SJCRH30 (cell line): ENCODE measurements around the gene COX20. TPM values are rescaled to one million over a fixed set of nuclear protein-coding genes. Genes with fewer than 3 reads are reported as not detected.
"Not testable (repeated sequence)": the region's sequence is repeated elsewhere in the genome, so short reads cannot be mapped to it uniquely, and the experiment has no call there.

Experiments
- DNase-seq, 2 experiments: peaks; one replicate each; pipeline ENCODE4 v3.0.0-alpha.2; 2015 to 2020
- H3K27ac ChIP-seq: fragments of 250-450 bp; sonication (Bioruptor Pico); 2 replicates; pipeline ENCODE4 v1.5.1; 2020; ENCODE audit warnings: mild to moderate bottlenecking, moderate library complexity
- H3K27me3 ChIP-seq: fragments of 250-450 bp; sonication (Bioruptor Pico); 2 replicates; pipeline ENCODE4 v1.5.1; 2020; ENCODE audit warnings: mild to moderate bottlenecking, moderate library complexity
- H3K36me3 ChIP-seq: fragments of 250-450 bp; sonication (Bioruptor Pico); 2 replicates; pipeline ENCODE4 v1.5.1; 2020; ENCODE audit warnings: mild to moderate bottlenecking, moderate library complexity
- H3K4me1 ChIP-seq: fragments of 250-450 bp; sonication (Bioruptor Pico); 2 replicates; pipeline ENCODE4 v1.5.1; 2020; ENCODE audit warnings: mild to moderate bottlenecking, moderate library complexity
- H3K4me3 ChIP-seq: fragments of 250-450 bp; sonication (Bioruptor Pico); 2 replicates; pipeline ENCODE4 v1.5.1; 2020; ENCODE audit warnings: mild to moderate bottlenecking, moderate library complexity
- H3K9me3 ChIP-seq: fragments of 250-450 bp; sonication (Bioruptor Pico); replicated peaks from 2 replicates; pipeline ENCODE4 v1.5.1; 2020; ENCODE audit warnings: mild to moderate bottlenecking, moderate library complexity
- total RNA-seq: library from RNA; depleted of rRNA; stranded (reverse); fragments of >200 nt; shearing (Covaris generic); gene quantifications from 2 replicates; pipeline ENCODE4 v1.2.3, GENCODE V29; 2014

The COX20 gene
- total RNA-seq, 1 experiment from 2014 or later, result 33.5 TPM

DNA sequence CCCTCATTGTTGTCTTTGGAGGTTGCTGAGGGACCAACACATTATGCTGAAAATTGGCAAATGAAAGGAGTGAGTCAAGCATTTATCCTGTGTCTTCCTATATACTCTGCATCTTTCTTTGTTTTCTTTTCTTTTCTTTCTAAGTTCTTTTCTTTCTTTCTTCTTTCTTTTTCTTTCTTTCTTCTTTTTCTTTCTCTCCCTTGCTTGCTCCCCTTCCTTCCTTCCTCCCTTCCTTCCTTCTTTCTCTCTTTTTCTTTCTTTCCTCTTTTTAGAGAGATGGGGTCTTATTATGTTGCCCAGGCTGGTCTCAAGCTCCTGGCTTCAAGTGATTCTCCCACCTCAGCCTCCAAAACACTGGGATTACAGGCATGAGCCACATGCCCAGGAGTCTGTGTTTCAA, 28.3 kb upstream of the COX20 start:
- H3K4me3 ChIP-seq, result no peak overlapping the region
- H3K27ac ChIP-seq, result no peak overlapping the region
- H3K27me3 ChIP-seq, result no peaks in the 10 kb centered on the region
- H3K4me1 ChIP-seq, result no peaks in the 10 kb centered on the region
- DNase-seq, result no peak
- H3K36me3 ChIP-seq, result no peaks in the 10 kb centered on the region
- no peaks in the 10 kb centered on the region for H3K9me3 ChIP-seq

DNA sequence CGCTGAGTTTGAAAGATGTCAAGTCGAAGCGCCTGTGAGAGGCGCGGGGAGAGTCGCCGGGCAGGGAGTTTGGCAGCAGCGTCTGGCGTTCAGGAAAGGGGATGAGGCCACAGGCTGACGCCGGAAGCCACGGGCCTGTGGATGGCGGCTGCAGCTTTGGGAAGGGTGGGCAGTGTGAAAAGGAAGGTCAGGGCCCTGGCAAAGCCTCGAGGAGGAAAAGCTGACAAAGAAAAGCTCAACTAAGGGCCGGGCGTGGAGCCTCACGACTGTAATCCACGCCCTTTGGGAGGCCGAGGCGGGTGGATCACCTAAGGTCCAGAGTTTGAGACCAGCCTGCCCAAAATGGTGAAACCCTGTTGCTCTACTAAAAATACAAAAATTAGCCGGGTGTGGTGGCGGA, 25.2 kb upstream of the COX20 start:
- no peaks in the 10 kb centered on the region for H3K36me3 ChIP-seq
- no peak overlapping the region for H3K4me3 ChIP-seq
- no peak overlapping the region for H3K27ac ChIP-seq
- no peaks in the 10 kb centered on the region for H3K9me3 ChIP-seq
- no peaks in the 10 kb centered on the region for H3K4me1 ChIP-seq
- no peaks in the 10 kb centered on the region for H3K27me3 ChIP-seq
- no peak for DNase-seq

DNA sequence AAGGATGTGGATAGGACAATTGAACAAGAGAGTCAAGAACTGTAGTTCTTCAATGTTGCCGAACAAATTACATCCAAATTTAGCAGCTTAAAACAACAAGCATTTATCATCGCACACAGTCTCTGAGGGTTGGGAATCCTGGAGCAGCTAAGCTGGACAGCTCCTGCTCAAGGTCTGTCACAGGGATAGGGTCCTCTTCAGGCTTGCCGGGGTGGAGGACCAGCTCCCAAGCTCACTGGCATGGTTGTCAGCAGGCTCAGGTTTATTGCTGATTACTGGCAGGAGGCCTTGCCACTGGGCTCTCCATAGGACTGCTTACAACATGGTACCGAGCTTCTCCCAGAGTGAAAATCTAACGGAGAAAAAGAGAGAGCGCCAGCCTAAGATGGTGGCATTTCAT, 22.1 kb upstream of the COX20 start:
- H3K9me3 ChIP-seq, result no peaks in the 10 kb centered on the region
- H3K4me1 ChIP-seq, result no peaks in the 10 kb centered on the region
- H3K27me3 ChIP-seq, result no peaks in the 10 kb centered on the region; the same call in 1 of the 2 replicates
- H3K36me3 ChIP-seq, result no peaks in the 10 kb centered on the region
- H3K4me3 ChIP-seq, result no peak overlapping the region
- no peak for DNase-seq
- no peak overlapping the region for H3K27ac ChIP-seq

DNA sequence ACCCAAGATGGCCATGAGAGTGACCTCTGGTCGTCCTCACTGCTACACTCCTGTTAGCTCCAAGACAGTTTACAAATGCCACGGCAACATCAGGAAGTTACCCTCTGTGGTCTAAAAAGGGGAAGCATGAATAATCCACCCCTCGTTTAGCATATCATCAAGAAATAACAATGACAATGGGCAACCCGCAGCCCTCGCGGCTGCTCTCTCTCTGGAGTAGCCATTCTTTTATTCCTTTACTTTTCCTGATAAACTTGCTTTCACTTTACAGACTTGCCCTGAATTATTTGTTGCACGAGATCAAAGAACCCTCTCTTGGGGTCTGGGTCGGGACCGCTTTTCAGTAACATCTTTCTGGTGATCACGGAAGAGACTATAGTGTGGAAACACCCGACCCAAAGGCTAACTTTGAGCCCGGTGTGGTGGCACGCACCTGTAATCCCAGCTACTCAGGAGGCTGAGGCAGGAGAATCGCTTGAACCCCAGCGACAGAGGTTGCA, 19.8 kb upstream of the COX20 start:
- Histone ChIP-seq H3K27ac (no peak overlapping the region), H3K4me1 (no peaks in the 10 kb centered on the region), H3K36me3 (no peaks in the 10 kb centered on the region), H3K9me3 (no peaks in the 10 kb centered on the region), H3K27me3 (no peaks in the 10 kb centered on the region; the same call in 1 of the 2 replicates), H3K4me3 (no peak overlapping the region)
- DNase-seq, result no peak

DNA sequence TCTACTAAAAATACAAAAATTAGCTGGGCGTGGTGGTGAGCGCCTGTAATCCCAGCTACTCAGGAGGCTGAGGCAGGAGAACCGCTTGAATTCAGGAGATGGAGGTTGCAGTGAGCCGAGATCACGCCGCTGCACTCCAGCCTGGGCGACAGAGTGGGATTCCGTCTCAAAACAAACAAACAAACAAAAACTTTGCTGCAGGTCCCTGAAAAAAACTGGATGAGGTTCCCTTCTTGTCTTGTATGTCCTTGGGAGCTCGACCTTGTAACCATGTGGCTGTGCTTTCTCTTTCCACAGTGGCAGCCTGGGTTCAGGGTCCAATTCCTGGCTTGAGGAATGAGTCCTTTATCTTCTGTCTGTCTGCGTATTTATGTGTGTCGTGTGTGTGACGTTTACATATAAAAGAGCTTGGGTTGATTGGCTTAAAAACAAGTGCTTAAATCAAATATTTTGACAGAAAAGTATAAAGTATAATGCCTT, 18.0 kb upstream of the COX20 start:
- no peaks in the 10 kb centered on the region for H3K4me1 ChIP-seq
- no peaks in the 10 kb centered on the region for H3K9me3 ChIP-seq
- H3K36me3 ChIP-seq, result no peaks in the 10 kb centered on the region
- H3K27me3 ChIP-seq, result no peaks in the 10 kb centered on the region; the same call in 1 of the 2 replicates
- no peak overlapping the region for H3K27ac ChIP-seq
- no peak for DNase-seq
- no peak overlapping the region for H3K4me3 ChIP-seq

DNA sequence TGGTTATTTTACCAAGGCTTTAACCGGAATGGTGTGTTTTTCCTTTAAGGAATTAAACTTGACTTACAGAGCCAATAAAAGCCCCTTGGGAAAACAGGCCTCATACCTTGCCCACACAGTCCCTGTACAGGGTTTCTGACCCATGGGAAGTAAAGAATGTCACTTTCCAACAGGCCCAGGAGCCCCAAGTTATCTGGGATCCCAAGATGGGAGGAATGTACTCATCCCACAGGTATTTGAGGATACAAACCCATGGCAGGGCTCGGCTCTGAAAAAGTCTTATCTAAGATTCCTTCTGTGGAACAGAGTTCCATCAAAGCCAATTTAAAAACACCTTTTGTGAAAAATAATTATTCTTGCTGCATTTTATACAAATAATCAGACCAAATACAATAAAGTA, 15.3 kb upstream of the COX20 start:
- no peak for DNase-seq
- H3K4me3 ChIP-seq, result no peak overlapping the region
- no peak overlapping the region for H3K27ac ChIP-seq
- no peaks in the 10 kb centered on the region for H3K36me3 ChIP-seq
- no peaks in the 10 kb centered on the region; the same call in 1 of the 2 replicates for H3K27me3 ChIP-seq
- no peaks in the 10 kb centered on the region for H3K9me3 ChIP-seq
- H3K4me1 ChIP-seq, result no peaks in the 10 kb centered on the region

DNA sequence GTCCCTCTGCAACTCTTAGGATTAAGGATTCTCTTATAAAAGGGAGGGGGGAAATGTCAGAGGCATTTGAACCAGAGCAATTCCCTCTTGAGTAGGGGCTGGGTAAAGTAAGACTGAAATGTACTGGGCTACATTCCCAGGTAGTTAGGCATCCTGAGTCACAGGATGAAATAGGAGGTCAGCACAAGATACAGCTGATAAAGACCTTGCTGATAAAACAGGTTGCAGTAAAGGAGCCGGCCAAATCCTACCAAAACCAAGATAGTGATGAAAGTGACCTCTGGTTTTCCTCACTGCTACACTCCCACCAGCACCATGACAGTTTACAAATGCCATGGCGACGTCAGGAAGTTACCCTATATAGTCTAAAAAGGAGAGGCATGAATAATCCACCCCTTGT, 14.3 kb upstream of the COX20 start:
- no peaks in the 10 kb centered on the region for H3K36me3 ChIP-seq
- no peak overlapping the region for H3K27ac ChIP-seq
- H3K9me3 ChIP-seq, result no peaks in the 10 kb centered on the region
- no peaks in the 10 kb centered on the region; the same call in 1 of the 2 replicates for H3K27me3 ChIP-seq
- no peak for DNase-seq
- H3K4me1 ChIP-seq, result no peaks in the 10 kb centered on the region
- H3K4me3 ChIP-seq, result no peak overlapping the region

DNA sequence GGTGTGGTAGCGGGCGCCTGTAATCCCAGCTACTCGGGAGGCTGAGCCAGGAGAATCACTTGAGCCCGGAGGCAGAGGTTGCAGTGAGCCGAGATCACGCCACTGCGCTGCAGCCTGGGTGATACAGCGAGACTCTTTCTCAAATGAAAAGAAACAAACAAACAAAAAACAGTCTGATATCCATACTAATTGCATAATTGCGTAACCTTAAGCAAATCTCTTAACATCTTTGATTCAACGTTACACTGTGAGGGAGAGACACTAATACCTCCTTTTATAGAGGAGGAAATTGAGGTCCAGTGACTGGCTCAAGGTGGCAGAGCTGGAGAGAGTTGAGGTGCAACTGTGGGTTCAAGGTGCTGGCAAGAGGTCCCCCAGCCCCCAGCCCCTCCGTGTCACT, 12.6 kb upstream of the COX20 start:
- no peaks in the 10 kb centered on the region; the same call in 1 of the 2 replicates for H3K27me3 ChIP-seq
- H3K36me3 ChIP-seq, result no peaks in the 10 kb centered on the region
- no peak overlapping the region for H3K4me3 ChIP-seq
- no peaks in the 10 kb centered on the region for H3K9me3 ChIP-seq
- no peak for DNase-seq
- no peaks in the 10 kb centered on the region for H3K4me1 ChIP-seq
- H3K27ac ChIP-seq, result no peak overlapping the region

DNA sequence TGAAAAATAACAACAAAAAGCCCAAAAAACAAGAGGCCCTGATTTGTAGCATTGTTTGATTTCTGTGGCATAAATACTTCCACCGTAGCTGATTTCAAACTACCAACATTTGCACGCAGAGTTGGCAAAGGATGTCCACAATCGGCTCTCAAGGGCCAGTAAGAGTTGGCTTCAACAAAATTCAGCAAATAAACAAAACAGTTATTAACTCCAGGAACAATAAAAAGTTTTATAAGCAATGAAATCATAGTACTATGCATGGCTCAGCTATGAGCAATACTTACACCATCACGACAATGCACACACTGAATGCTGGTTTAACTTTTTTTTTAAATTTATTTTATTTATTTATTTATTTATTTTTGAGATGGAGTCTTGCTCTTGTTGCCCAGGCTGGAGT, 8.7 kb upstream of the COX20 start:
- no peak for DNase-seq
- H3K27ac ChIP-seq, result no peak overlapping the region
- no peaks in the 10 kb centered on the region for H3K27me3 ChIP-seq
- no peaks in the 10 kb centered on the region for H3K36me3 ChIP-seq
- no peaks in the 10 kb centered on the region for H3K9me3 ChIP-seq
- H3K4me3 ChIP-seq, result no peak overlapping the region
- no peaks in the 10 kb centered on the region for H3K4me1 ChIP-seq

DNA sequence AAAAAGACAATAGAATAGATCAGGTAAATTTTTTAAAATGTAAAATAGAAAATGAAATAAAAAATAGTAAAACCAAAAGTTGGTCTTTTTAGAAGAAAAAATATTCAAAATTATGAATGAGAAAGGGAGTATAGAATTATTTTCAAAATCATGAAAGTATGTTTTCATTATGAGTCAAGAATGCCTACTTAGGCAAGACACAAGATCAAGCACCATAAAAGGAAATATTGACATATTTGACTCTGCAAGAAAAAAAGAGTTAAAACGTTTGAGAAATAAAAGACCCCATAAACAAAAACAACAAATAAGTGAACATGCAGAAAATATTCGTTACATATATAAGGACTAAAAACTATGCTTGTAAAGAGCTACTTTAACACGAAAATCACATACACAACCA, 4.8 kb upstream of the COX20 start:
- no peaks in the 10 kb centered on the region for H3K9me3 ChIP-seq
- no peak overlapping the region for H3K4me3 ChIP-seq
- H3K4me1 ChIP-seq, result no peaks in the 10 kb centered on the region
- no peaks in the 10 kb centered on the region for H3K27me3 ChIP-seq
- no peaks in the 10 kb centered on the region for H3K36me3 ChIP-seq
- no peak overlapping the region for H3K27ac ChIP-seq
- DNase-seq, result no peak

DNA sequence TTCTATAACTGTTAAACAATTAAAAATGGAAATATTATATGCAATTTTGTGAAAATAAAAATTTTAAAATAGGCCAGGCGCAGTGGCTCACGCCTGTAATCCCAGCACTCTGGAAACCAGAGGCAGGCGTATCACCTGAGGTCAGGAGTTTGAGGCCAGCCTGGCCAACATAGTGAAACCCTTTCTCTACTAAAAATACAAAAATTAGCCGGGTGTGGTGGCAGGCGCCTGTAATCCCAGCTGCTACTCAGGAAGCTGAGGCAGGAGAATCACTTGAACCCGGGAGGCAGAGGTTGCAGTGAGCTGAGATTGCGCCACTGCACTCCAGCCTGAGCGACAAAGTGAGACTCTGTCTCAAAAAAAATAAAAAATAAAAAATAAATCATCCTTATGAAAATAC, 2.2 kb upstream of the COX20 start:
- H3K27me3 ChIP-seq, H3K4me1 ChIP-seq, H3K36me3 ChIP-seq, H3K9me3 ChIP-seq: not testable (repeated sequence)
- DNase-seq, result peak in 1 of 2 experiments; percentile 6
- Histone ChIP-seq H3K27ac (peak overlapping the region; percentile 99), H3K4me3 (peak overlapping the region; percentile 82)

DNA sequence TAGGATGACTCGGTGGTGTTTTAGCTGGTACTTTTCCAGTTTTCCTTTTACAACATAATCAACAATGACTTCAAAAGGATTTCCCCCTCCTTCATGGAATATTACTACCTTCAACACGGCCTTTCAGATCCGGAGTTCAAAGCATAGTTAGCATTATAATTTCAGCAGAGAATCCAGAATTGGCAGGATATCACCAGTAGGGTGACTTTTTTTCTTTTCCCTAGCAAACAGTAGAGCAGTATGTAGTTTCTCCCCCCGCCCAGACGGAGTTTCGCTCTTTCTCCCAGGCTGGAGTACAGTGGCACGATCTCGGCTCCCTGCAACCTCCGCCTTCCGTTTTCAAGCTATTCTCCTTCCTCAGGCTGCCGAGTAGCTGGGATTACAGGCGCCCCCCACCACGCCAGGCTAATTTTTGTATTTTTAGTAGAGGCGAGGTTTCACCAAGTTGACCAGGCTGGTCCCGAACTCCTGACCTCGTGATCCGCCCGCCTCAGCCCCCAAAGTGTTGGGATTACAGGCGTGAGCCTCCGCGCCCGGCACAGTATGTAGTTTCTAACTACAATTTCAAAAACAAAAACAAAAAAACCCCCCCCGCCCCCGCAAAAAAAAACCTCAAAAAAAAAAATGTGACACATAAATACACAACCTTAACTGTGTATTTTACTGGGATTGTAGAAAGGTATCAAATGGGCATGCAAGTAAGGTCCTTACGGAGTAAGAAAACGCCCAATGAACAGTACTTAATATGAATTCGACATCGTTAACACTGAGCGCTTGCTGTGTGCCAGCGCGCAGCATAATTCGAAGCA, 1.5 kb upstream of the COX20 start:
- DNase-seq, result peak; percentile 60 to 70
- no peaks in the 10 kb centered on the region for H3K4me1 ChIP-seq
- peak overlapping the region; percentile 82 for H3K4me3 ChIP-seq
- no peaks in the 10 kb centered on the region for H3K27me3 ChIP-seq
- no peaks in the 10 kb centered on the region for H3K9me3 ChIP-seq
- peak overlapping the region; percentile 99 for H3K27ac ChIP-seq
- H3K36me3 ChIP-seq, result peaks cover 10% of the 10 kb centered on the region

DNA sequence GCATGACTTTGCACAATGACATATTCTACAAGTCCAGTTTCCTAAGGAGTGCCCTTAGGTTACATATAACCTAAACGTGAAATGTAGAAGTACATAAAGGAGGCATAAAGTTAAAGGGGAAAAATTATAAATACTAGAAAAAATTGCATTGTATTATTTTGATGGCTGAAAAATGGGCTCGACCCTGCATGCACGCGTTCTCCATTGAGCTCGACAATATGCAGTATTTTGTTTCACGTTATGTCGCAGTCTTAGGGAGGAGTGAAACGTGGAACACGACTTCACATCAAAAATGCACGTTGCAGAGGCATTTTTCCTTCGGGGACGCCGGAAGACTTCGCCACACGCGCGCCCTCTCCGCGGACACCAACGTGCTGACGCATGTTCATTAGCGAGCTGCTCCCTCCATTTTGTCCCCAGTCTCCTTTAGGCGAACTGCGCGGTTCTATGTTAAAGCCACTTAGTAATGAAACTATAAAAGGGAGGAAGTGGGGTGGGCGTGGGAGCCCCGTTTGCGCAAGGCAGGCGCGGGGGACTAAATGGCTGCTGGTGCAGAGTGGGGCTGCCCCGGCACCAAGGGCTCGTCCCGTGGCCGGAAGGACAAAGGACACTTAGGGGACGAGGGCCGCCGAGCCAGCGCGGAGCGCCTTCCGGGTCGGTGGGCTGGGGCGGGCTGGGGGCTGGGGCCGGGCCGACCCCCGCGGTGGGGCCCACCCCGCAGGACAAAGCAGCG, 749 bp upstream of the COX20 start:
- Histone ChIP-seq H3K4me3 (peak overlapping the region; percentile 82), H3K36me3 (peaks cover 17% of the 10 kb centered on the region), H3K4me1 (no peaks in the 10 kb centered on the region), H3K9me3 (no peaks in the 10 kb centered on the region), H3K27ac (peak overlapping the region; percentile 99), H3K27me3 (no peaks in the 10 kb centered on the region)
- peak; percentile 89 to 91 for DNase-seq

DNA sequence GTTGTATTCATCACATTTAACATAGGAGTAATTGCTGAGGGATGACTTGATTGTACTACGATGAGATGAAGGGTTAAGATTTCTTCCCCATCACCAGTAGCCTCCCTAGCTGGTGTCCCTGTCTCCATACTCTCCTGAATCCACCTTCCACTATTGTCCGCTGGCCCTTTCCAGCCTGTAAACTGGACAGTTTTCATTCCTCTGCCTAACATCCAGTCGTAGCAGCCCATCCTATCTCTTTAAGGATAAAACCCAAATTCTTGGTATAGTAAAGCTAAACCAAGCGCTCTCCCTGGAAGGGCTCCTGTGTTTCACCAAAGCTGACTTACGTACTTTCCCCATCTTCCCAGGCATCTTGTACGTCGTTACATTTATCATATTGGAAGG, 670 bp downstream of the COX20 start:
- peaks cover 27% of the 10 kb centered on the region for H3K36me3 ChIP-seq
- H3K4me3 ChIP-seq, result peak overlapping the region; percentile 82
- DNase-seq, result peak; percentile 18 to 53
- H3K4me1 ChIP-seq, result no peaks in the 10 kb centered on the region
- H3K9me3 ChIP-seq, result no peaks in the 10 kb centered on the region
- H3K27me3 ChIP-seq, result no peaks in the 10 kb centered on the region
- H3K27ac ChIP-seq, result peak overlapping the region; percentile 99

DNA sequence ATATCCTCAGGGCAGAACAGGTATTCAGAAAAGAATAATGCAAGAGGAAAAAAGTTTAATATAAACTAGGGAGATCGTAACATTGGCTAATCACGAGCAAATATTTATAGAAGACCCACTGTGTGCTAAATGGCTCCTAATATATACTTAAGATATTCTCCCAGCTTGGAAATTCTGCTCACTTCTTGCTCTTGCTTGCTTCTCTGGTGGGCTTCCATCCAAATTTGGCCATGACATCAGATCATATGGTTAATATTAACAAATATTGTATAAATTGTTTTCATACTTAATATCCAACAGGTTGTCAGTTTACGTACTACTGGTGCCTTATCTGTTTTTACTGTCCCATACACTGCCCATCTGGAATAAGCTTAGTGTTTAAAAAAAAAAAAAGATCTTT, 1.1 kb downstream of the COX20 start:
- DNase-seq, result no peak
- no peaks in the 10 kb centered on the region for H3K9me3 ChIP-seq
- H3K4me3 ChIP-seq, result peak overlapping the region; percentile 82
- H3K27me3 ChIP-seq, result no peaks in the 10 kb centered on the region
- H3K27ac ChIP-seq, result no peak overlapping the region; the same call in 1 of the 2 replicates
- no peaks in the 10 kb centered on the region for H3K4me1 ChIP-seq
- H3K36me3 ChIP-seq, result peaks cover 32% of the 10 kb centered on the region
